ENCODE results near the gene SLC9A2. TPM values are rescaled to one million over a fixed set of nuclear protein-coding genes. Genes with fewer than 3 reads are reported as not detected.

Gene SLC9A2
- total and polyA plus RNA-seq, 2 of the 13 experiments (the other 11 are each of a cell fraction or from before 2014, with no cell fraction given), result 0.02 TPM; not detected in 1

DNA sequence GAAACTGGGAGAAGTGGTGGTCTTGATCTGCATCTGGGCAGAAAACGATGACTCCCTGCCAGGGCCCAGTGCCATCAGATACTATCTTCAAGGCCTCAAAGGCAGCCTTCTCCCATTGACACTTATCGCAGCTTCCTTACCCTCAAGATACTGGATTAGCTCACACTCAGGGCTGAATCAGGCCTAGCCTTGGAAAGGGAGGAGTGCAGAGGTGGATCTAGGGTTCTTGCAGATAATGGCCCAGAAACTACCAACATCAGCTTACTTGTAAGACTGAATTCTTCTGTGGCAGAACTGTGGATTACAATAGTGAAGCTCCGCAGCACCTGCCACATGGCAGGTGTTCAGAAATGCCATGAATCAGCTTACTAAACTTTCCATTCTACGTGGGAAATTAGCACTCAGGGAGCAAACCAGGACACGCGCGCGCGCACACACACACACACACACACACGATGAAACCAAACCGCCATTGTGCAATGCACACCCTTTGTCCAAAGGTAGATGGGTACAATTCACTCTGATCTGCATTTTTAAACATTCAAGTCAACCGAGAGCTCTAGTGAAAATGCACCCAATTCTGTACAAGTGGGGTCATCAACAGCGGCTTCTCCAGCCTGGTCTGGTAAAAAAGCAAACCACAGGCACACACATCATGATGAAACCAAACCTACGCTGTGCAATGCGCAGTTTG is 116.2 kb downstream of the SLC9A2 start (continued):
- TF ChIP-seq ZNF776 (CRISPR knock-in tag; IDR thresholded peaks at IDR 0.05), result no peak
- no peak for TF ChIP-seq ZNF672 (CRISPR knock-in tag; IDR thresholded peaks at IDR 0.05)
- TF ChIP-seq ZNF577 (CRISPR knock-in tag; IDR thresholded peaks at IDR 0.05; ENCODE audit: borderline replicate concordance, low read depth), result no peak
- no peak for TF ChIP-seq NONO (IDR thresholded peaks at IDR 0.05)
- TF ChIP-seq NONO (CRISPR knock-in tag; conservative IDR thresholded peaks at IDR 0.05), result 0 out of 2 replicates have a peak, but pooled peaks have one; percentile 63
- TF ChIP-seq ZFP36L2 (CRISPR knock-in tag; IDR thresholded peaks at IDR 0.05), result no peak
- TF ChIP-seq, protein P1, sequence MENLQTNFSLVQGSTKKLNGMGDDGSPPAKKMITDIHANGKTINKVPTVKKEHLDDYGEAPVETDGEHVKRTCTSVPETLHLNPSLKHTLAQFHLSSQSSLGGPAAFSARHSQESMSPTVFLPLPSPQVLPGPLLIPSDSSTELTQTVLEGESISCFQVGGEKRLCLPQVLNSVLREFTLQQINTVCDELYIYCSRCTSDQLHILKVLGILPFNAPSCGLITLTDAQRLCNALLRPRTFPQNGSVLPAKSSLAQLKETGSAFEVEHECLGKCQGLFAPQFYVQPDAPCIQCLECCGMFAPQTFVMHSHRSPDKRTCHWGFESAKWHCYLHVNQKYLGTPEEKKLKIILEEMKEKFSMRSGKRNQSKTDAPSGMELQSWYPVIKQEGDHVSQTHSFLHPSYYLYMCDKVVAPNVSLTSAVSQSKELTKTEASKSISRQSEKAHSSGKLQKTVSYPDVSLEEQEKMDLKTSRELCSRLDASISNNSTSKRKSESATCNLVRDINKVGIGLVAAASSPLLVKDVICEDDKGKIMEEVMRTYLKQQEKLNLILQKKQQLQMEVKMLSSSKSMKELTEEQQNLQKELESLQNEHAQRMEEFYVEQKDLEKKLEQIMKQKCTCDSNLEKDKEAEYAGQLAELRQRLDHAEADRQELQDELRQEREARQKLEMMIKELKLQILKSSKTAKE (CRISPR knock-in tag; IDR thresholded peaks at IDR 0.05; ENCODE audit: borderline replicate concordance), result no peak
- no peak for TF ChIP-seq PHB2 (IDR thresholded peaks at IDR 0.05; ENCODE audit: partially characterized antibody)
- TF ChIP-seq MEF2D (CRISPR knock-in tag; IDR thresholded peaks at IDR 0.05), result no peak
- no peak for TF ChIP-seq PITX1 (CRISPR knock-in tag; IDR thresholded peaks at IDR 0.05)
- TF ChIP-seq FOXK2 (IDR thresholded peaks at IDR 0.05), result no peak
- TF ChIP-seq ZNF747 (CRISPR knock-in tag; IDR thresholded peaks at IDR 0.05; ENCODE audit: borderline replicate concordance), result no peak
- TF ChIP-seq SALL1 (CRISPR knock-in tag; IDR thresholded peaks at IDR 0.05), result no peak; the same call in 1 of the 2 replicates
- TF ChIP-seq MAF1 (CRISPR knock-in tag; IDR thresholded peaks at IDR 0.05; ENCODE audit: borderline replicate concordance), result no peak
- TF ChIP-seq, protein P2, sequence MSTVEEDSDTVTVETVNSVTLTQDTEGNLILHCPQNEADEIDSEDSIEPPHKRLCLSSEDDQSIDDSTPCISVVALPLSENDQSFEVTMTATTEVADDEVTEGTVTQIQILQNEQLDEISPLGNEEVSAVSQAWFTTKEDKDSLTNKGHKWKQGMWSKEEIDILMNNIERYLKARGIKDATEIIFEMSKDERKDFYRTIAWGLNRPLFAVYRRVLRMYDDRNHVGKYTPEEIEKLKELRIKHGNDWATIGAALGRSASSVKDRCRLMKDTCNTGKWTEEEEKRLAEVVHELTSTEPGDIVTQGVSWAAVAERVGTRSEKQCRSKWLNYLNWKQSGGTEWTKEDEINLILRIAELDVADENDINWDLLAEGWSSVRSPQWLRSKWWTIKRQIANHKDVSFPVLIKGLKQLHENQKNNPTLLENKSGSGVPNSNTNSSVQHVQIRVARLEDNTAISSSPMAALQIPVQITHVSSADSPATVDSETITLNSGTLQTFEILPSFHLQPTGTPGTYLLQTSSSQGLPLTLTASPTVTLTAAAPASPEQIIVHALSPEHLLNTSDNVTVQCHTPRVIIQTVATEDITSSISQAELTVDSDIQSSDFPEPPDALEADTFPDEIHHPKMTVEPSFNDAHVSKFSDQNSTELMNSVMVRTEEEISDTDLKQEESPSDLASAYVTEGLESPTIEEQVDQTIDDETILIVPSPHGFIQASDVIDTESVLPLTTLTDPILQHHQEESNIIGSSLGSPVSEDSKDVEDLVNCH (CRISPR knock-in tag; IDR thresholded peaks at IDR 0.05), result no peak
- TF ChIP-seq, protein P3, sequence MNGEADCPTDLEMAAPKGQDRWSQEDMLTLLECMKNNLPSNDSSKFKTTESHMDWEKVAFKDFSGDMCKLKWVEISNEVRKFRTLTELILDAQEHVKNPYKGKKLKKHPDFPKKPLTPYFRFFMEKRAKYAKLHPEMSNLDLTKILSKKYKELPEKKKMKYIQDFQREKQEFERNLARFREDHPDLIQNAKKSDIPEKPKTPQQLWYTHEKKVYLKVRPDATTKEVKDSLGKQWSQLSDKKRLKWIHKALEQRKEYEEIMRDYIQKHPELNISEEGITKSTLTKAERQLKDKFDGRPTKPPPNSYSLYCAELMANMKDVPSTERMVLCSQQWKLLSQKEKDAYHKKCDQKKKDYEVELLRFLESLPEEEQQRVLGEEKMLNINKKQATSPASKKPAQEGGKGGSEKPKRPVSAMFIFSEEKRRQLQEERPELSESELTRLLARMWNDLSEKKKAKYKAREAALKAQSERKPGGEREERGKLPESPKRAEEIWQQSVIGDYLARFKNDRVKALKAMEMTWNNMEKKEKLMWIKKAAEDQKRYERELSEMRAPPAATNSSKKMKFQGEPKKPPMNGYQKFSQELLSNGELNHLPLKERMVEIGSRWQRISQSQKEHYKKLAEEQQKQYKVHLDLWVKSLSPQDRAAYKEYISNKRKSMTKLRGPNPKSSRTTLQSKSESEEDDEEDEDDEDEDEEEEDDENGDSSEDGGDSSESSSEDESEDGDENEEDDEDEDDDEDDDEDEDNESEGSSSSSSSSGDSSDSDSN (CRISPR knock-in tag; IDR thresholded peaks at IDR 0.05), result no peak
- 0 out of 2 replicates have a peak, but pooled peaks have one; percentile 10 for TF ChIP-seq AHDC1 (CRISPR knock-in tag; IDR thresholded peaks at IDR 0.05; ENCODE audit: borderline replicate concordance)
- TF ChIP-seq WIZ (CRISPR knock-in tag; IDR thresholded peaks at IDR 0.05), result 0 out of 2 replicates have a peak, but pooled peaks have one; percentile 2

Measured in HepG2 (cell line).